MCF 10A (cell line): Measurements from ENCODE around the gene ABCB8. TPM values are rescaled to one million over a fixed set of nuclear protein-coding genes. Genes with fewer than 3 reads are reported as not detected.

Source experiments
- BruUV-seq: library from RNA; stranded (reverse); fragments of 400-500 nt; replicated peaks from 2 replicates; lab custom pipeline; 2021; lab: Mats Ljungman, UMichigan
- CTCF ChIA-PET: fragments of 300-600 bp; sonication (Branson Sonifier 250); formaldehyde crosslinking; extraction: SDS; loops from one replicate; lab custom pipeline; 2021; ENCODE audit warnings: antibody characterized with exemption, inconsistent platforms; lab: Yijun Ruan, JAX
- POLR2A ChIA-PET: fragments of 300-600, 350-650 bp; sonication (Branson Sonifier 250); formaldehyde crosslinking; extraction: SDS; loops from one replicate; lab custom pipeline; 2020; ENCODE audit warnings: antibody characterized with exemption, inconsistent platforms; lab: Yijun Ruan, JAX
- DNase-seq: peaks from one replicate; pipeline ENCODE4 v3.0.0-alpha.2; 2018; ENCODE audit not compliant: unreplicated experiment
- H3K27ac Mint-ChIP-seq: one replicate; pipeline ENCODE4 v1.8.0; 2022; ENCODE audit warnings: mild to moderate bottlenecking, low read depth, mixed read lengths; ENCODE audit not compliant: unreplicated experiment
- H3K27me3 Mint-ChIP-seq: one replicate; pipeline ENCODE4 v1.8.0; 2022; ENCODE audit warnings: mixed read lengths; ENCODE audit not compliant: insufficient read depth, unreplicated experiment
- H3K36me3 Mint-ChIP-seq: one replicate; pipeline ENCODE4 v1.8.0; 2022; ENCODE audit warnings: mild to moderate bottlenecking, moderate library complexity, mixed read lengths; ENCODE audit not compliant: insufficient read depth, unreplicated experiment
- H3K4me1 Mint-ChIP-seq: one replicate; pipeline ENCODE4 v1.8.0; 2022; ENCODE audit warnings: mixed read lengths; ENCODE audit not compliant: insufficient read depth, unreplicated experiment
- H3K4me3 Mint-ChIP-seq: one replicate; pipeline ENCODE4 v1.8.0; 2022; ENCODE audit warnings: mild to moderate bottlenecking, moderate library complexity, mixed read lengths; ENCODE audit not compliant: unreplicated experiment
- H3K9me3 Mint-ChIP-seq: one replicate; pipeline ENCODE4 v1.8.0; 2022; ENCODE audit warnings: mixed read lengths; ENCODE audit not compliant: unreplicated experiment
- intact Hi-C: fragments of 100-400 bp; cut with micrococcal nuclease; formaldehyde crosslinking; loops from 2 replicates; pipeline ENCODE4 v1.14.1; 2022
- total RNA-seq: library from RNA; stranded (reverse); gene quantifications from 2 replicates; pipeline ENCODE4 v1.2.3, GENCODE V29; 2022
- TF ChIP-seq, protein P1 (sequence below): fragments of 200-600 bp; IDR thresholded peaks from one replicate; pipeline ENCODE4 v1.8.0; 2022; ENCODE audit warnings: antibody characterized with exemption, mild to moderate bottlenecking; ENCODE audit not compliant: unreplicated experiment

Gene ABCB8
- total RNA-seq, 1 experiment from 2014 or later = 73.4 TPM

DNA sequence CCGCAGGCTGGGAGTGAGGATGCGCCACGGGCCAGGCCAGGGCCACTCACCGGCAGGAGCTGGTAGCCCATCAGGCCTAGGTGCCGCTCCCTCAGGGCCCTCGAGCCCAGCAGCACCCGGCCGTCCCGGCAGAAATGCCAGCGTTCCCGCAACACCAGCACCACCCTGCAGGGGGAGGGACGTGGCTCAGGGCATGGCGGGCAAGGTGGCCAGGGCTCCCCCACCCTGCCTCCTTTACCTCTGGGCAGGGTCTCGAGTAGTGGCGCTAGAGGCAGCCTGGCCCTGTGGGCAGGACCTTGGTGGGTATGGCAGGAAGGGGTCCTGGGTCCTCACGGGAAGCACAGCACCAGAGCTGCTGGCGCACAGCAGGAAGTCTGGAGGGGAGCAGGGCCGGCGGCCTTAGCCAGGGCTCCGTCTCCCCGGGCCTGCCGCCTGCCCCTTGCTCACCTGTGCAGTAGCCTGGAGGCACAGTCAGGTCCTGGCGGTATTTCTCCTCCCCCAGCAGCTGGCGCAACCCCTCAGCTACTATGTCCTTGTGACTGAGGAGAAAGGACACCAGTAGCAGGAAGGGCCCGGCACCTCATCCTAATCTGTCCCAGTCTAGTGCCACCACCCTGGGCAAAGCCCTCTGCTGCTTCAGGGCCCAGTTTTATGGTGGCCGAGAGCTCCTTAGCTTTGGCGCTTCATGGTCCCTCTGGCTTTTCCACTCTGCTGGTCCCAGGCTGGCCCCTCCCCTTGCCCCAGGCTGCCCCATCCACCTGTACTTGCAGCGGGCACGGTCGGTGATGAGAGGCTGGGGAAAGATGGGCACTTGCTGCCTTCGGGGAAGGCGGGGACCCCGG is 48.8 kb downstream of the ABCB8 start:
- H3K27me3 Mint-ChIP-seq = no peaks in the 10 kb centered on the region
- peaks cover 16% of the 10 kb centered on the region for H3K4me1 Mint-ChIP-seq
- no peaks in the 10 kb centered on the region for H3K9me3 Mint-ChIP-seq
- no peak overlapping the region for H3K27ac Mint-ChIP-seq
- no peak overlapping the region for H3K4me3 Mint-ChIP-seq
- BruUV-seq = no TSS peak
- DNase-seq = no peak
- intact Hi-C loops = no loop called here
- POLR2A ChIA-PET = interaction anchor here (0.6 to 2.4 kb wide), 4 partner anchors 14 to 51 kb away, joined by 3 to 13 read pairs (median 6); no protein-coding TSS in a partner anchor
- TF ChIP-seq, protein P1, sequence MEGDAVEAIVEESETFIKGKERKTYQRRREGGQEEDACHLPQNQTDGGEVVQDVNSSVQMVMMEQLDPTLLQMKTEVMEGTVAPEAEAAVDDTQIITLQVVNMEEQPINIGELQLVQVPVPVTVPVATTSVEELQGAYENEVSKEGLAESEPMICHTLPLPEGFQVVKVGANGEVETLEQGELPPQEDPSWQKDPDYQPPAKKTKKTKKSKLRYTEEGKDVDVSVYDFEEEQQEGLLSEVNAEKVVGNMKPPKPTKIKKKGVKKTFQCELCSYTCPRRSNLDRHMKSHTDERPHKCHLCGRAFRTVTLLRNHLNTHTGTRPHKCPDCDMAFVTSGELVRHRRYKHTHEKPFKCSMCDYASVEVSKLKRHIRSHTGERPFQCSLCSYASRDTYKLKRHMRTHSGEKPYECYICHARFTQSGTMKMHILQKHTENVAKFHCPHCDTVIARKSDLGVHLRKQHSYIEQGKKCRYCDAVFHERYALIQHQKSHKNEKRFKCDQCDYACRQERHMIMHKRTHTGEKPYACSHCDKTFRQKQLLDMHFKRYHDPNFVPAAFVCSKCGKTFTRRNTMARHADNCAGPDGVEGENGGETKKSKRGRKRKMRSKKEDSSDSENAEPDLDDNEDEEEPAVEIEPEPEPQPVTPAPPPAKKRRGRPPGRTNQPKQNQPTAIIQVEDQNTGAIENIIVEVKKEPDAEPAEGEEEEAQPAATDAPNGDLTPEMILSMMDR = peak; percentile 36
- peaks cover 36% of the 10 kb centered on the region for H3K36me3 Mint-ChIP-seq
- CTCF ChIA-PET = interaction anchor here (1.5 to 2.2 kb wide), 3 partner anchors 11 to 33 kb away, joined by 4 to 8 read pairs (median 4); no protein-coding TSS in a partner anchor

DNA sequence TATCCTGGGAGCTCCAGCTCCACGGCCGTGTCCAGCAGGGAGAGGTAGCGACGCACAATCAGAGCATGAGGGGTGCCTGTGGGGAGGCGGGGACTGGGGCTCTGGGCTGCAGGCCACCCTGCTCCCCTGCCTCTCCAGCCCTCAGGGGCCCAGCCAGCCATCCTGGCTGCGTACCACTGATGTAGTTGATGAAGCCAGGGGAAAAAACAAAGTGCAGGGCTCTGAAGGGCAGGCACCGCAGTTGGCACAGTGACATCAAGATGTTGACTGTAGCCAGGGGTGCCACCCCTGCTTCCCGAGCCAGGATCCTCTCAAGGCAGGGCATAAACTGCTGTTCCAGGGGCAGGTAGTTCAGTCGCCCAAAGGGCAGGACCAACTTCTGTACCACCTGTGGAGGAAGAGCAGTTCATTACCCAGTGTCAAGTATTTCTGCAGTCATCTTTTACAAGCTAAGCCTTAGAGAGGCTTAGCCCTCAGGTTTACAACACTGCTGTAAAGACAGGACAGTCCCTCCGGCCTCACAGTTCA is 49.5 kb downstream of the ABCB8 start:
- no peaks in the 10 kb centered on the region for H3K27me3 Mint-ChIP-seq
- H3K4me3 Mint-ChIP-seq = peak overlapping the region; percentile 25
- peaks cover 21% of the 10 kb centered on the region for H3K4me1 Mint-ChIP-seq
- intact Hi-C loops = no loop called here
- H3K9me3 Mint-ChIP-seq = no peaks in the 10 kb centered on the region
- CTCF ChIA-PET = interaction anchor here (0.7 to 2.2 kb wide), 4 partner anchors 18 to 293 kb away, joined by 4 to 8 read pairs (median 4); no protein-coding TSS in a partner anchor
- TF ChIP-seq, protein P1 = no peak
- POLR2A ChIA-PET = interaction anchor here (0.6 to 2.4 kb wide), 5 partner anchors 10 to 52 kb away, joined by 3 to 7 read pairs (median 4); partner anchors contain the start of gene ABCB8
- H3K36me3 Mint-ChIP-seq = peaks cover 36% of the 10 kb centered on the region
- DNase-seq = no peak
- BruUV-seq = no TSS peak
- H3K27ac Mint-ChIP-seq = no peak overlapping the region

DNA sequence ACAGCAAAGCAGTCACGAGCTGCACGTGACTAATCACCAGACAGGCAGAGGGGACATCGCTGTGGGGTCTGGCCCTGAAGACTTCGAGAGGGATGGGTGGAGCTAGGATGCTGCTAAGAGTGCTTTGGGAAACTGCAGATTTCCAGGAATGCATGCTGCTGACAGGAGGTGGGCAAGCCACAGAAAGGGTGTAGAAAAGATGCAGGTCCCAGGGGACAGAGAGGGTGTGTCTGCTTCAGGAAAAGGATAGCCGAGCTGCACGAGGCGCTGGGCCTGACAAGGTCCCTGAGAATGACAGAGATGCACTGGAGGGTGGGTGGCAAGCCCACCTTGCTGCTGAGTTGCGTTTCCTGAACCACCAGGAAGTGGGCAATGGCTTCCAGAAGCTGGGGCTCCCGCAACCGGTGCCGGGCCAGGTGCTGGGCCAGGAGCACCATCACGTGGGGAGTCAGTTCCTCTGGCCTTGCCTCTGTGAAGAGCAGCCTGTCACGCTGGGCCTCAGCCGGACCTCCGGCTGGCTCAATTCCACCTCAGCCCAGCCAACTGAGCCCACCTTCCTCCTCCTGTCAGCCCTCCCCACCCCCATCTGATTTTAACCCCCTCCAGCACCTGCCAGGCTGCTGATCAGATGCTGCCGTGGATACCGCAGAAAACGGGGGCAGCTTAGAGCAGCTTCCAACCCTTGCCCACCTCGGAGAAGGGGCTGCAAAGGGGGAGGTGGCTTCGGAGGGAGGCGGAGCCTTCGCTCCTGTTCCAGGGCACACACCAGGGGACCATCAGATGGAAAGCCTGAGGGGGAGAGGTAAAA is 50.2 kb downstream of the ABCB8 start:
- ChIA-PET CTCF (interaction anchor here (0.7 to 1.5 kb wide), 3 partner anchors 18 to 293 kb away, joined by 4 read pairs; no protein-coding TSS in a partner anchor), POLR2A (interaction anchor here (0.6 to 2.4 kb wide), 5 partner anchors 11 to 50 kb away, joined by 3 to 7 read pairs (median 3); partner anchors contain the start of gene ABCB8)
- intact Hi-C loops = no loop called here
- peaks cover 39% of the 10 kb centered on the region for H3K36me3 Mint-ChIP-seq
- no TSS peak for BruUV-seq
- no peak for DNase-seq
- H3K27ac Mint-ChIP-seq = no peak overlapping the region
- no peaks in the 10 kb centered on the region for H3K9me3 Mint-ChIP-seq
- H3K27me3 Mint-ChIP-seq = no peaks in the 10 kb centered on the region
- peak overlapping the region; percentile 91 for H3K4me3 Mint-ChIP-seq
- H3K4me1 Mint-ChIP-seq = peaks cover 24% of the 10 kb centered on the region
- TF ChIP-seq, protein P1 = no peak
